GM21825 (cell line): Measurements from ENCODE around the gene ELL.

Source experiments
- ATAC-seq: cut with Tn5 transposase; IDR thresholded peaks from one replicate; pipeline ENCODE4 v1.9.1; 2021; ENCODE audit warnings: mild to moderate bottlenecking, moderate library complexity; ENCODE audit not compliant: unreplicated experiment

Gene ELL

GRCh38 chr19:18449552-18449951 lies 72.3 kb downstream of the ELL start:
- no peak for ATAC-seq

- ATAC-seq: no peak
Measured at GRCh38 chr19:18446811-18447359, 75.0 kb downstream of the ELL start.

DNA sequence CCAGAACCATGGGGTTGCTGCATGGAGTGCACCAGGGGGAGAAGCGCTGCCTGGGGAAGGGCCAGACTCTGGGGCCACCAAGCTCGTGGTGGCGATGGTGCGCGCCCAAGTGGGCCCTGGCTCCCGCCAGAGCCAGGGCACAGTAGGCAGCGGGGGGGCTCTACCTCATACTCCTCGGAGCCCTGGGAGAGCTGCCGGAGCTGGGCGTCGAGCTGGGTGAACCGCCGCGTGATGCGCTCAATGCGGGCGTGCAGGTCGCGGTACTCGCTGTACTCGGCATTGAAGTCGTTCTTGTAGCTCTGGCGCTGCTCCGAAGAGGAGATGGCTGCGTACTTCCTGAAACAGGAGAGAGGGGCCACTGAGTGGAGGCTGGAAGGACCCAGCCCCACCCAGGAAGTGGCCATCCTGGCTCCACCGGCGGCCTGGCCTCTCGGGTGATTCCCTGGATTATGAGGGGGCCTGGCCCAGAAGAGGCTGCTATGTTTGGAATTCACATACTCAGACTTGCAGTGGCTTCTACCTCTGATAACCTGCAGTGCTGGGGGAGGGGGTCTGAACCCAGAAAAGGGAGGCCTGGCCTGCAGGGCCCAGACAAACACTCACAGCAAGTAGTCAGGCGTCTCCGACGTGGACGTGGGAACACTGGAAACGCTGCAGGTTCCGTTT lies 75.6 kb downstream of the ELL start:
- no peak for ATAC-seq

DNA sequence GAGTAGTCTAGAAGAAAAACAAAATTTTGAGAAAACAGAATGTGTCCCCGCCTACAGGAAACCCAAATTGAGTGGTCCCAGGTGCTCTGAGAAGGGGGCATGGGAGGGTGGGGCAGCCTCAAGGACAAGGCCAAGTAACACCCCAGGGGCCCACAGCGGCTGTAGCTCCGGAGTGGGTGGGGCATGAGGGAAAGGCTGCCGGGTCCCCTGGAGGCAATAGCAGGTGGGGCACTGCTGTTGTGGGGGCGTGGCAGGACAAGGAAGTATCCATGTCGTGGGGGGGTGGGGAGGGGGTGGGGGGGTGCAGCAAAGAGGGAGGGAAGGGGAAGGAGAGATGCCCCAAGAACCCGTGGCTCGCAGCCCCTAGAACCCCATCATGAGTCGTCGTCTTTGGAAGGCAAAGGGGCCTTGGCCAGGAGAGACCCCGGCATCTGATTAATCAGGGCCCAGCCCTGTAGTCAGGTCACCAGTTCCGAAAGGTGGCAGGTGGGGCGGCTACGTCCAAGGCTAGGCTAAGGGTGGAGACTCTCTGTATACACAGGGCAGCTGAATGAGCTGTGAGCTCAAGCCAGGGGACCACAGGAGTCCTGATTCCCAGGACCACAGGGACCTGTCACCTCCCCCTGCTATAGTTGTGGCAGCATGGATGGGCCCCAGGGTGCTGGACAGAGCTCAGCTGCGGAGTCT lies 76.5 kb downstream of the ELL start:
- ATAC-seq: no peak

DNA sequence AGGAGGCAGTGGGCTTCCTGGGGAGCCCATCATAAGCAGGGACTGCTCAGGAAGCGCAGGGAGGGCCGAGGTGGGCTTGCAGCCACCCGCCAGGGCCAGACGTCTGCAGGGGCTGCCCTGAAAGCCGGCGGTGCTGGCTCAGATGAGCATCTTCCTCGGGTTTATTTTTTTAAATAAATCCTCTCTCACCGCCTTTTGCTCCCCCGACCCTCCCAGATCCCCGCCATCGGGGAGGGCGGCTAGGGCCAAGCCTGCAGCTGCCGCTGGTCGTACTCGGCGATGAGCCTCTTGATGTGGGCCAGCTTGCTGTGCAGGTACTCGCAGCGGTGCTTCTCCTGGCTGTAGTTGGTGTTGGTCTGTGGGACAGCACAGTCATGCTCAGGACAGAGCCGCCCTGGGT lies 77.4 kb downstream of the ELL start:
- ATAC-seq: no peak

GRCh38 chr19:18443831-18444230 lies 78.0 kb downstream of the ELL start:
- ATAC-seq: no peak

DNA sequence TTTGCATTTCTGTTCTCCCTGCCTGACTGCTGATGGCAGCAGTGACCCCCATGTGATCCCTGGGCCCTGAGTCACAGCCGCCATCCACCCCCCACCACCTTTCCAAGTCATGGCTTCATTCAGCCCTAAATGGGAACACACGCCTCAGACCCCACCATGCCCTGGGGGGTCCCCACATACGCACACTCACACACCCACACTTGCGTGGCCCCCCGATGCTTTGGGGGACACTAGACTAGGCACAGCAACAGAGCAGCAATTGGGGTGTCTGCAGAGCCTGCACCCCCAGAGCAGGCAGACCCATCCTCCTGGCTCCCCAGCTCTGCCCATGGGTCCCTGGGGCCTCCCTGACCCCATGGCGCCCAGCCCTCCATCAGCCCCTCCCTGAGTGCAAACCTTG lies 78.5 kb downstream of the ELL start:
- no peak for ATAC-seq

DNA sequence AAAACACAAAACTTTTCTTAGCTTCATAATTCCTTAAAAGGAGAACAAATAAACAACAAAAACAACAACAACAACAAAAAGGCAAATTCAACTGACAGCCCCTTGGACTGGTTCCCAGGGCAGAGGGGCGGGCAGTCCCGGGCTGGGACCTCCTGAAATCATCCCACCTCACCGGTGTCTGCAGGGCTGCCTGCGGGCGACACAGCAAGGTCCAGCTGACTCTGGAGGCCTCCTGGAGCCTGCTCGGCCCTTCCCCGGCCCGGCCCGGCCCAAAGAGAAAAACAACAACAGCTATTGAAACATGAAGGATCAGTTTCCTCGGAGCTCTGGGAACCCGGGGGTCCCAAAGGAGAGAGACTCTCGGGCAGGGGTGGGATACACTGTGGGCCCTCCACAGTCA lies 78.9 kb downstream of the ELL start:
- no peak for ATAC-seq

DNA sequence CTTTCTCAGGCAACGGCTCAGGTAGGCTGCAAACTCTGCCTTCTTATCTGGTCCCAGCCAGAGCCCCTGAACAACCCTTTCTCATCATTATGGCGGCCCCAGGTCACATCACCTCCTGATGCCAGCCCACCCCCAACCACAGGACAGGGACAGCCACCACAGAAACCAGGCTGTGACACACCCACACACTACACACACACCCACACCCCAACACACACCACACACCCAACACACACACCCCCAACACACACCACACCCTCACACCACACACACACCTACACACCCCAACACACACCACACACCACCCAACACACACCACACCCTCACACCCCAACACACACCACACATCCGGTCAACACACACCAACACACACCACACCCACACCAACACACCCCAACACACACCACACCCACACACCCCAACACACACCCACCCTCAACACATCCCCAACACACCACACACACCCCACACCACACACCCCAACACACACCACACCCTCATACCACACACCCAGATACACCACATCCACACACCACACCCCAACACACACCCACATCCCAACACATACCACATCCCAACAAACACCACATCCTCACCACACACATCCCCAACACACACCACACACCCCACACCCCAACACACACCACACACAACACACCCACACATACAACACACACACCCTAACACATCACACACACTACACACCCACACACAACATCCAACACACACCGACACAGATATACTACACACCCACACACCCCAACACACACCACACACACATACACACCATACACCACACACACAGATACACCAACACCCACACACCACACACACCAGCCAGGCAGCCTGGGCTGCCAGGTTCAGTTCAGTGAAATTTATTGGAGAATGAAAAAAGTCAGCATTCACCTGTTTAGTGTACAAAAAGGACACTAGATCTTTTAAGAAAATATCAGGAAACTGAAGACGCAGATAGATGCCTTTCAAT lies 79.8 kb downstream of the ELL start:
- no peak for ATAC-seq

- ATAC-seq: no peak
Measured at GRCh38 chr19:18440936-18441803, 80.7 kb downstream of the ELL start.

- no peak for ATAC-seq
Measured at GRCh38 chr19:18440415-18440877, 81.4 kb downstream of the ELL start.

DNA sequence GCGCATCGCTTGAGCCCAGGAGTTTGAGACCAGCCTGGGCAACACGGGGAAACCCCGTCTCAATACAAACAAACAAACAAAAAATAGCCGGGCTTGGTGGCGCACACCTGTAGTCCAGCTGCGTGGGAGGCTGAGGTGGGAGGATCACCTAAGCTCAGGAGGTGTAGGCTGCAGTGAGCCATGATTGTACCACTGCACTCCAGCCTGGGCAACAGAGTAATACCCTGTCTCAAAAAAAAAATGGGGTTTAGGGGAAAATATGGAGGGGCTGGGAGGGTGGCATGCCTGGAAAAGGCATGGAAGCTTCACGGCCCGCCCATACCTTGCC lies 82.0 kb downstream of the ELL start:
- no peak for ATAC-seq

DNA sequence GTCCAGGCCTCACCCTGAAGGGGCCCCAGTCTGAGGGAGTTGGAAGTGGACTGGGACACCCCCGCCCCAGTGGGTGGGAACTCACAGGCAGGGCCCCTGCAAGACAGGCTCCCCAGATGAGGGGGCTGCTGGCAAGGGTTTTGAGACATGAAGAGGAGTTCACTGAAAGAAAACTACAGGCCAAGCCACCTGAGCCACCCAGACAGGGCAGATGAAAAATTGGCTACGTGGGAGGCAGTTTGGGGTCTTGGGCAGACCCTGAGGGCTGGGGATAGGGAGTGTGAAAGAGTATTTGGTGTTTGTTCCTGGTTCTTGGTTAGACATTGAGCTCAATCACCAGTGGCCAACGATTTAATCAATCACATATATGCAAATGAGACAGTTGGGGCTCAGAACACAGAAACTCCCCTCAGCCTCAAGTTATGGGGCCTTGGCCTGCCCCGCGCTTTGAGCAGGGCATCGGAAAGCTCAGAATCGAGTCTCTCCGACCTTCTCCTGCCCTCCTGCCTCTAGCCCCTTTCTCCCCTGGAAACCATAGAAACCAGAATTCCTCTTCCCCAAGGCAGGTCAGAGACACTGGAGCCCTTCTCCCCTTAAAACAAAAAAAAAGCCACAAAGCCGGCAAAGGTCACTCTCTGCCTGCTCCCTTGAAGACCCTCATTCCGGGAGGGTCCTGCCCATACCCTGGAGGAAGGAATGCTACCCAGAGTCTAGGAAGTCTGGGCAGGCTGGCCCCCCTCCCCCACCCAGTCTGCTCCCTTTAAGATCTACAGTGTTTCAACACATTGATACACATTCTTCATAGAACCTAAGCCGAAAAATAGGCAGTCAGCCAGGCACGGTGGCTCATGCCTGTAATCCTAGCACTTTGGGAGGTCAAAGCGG lies 82.6 kb downstream of the ELL start:
- ATAC-seq: no peak

- no peak for ATAC-seq
Measured at GRCh38 chr19:18438331-18439024, 83.4 kb downstream of the ELL start.

DNA sequence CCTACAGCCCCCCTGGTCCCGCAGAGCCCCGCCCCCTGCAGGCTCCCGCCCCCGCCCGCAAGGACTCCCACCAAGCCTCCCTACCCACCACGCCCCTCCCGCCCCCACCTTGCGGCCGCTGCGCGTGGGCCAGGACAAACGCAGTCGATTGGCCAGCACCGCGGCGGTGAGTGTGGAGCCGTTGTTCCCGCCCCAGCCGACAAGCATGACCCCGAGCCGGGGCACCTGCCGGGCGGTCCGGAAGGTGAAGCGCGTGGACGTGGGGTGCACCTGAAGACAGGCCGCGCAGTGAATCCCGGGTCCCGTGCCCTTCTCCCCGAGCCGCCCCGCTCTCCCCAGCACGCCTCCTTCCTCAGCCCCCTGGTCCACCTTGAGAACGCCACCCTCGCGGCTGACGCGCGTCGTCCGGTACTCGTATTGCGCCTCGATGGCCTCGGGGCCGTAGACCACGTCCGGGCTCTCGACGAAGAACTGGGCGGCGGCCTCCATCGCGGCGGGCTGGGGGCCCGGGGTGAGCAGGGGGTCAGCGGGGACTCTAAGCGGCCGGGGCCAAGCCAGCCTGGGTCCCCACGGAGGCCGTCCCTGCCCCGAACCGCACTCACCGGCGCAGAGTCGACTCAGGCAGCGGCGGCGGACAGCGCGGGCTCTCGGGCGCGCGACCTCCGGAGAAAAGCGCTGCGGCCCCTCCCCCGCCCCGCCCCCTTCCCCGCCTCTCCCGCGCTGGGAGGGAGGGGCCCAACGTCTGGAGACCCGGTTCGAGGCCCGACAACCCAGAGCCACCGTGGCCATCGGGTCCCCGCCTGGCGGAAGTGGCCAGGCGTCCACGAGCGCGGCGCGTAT lies 84.2 kb downstream of the ELL start, which contains the start of gene ISYNA1:
ISYNA1 (minus strand) TSS at position 643 of the 840 bp plus-strand sequence; CDS start at position 489, 154 bp downstream.
- ATAC-seq: peak; percentile 13

DNA sequence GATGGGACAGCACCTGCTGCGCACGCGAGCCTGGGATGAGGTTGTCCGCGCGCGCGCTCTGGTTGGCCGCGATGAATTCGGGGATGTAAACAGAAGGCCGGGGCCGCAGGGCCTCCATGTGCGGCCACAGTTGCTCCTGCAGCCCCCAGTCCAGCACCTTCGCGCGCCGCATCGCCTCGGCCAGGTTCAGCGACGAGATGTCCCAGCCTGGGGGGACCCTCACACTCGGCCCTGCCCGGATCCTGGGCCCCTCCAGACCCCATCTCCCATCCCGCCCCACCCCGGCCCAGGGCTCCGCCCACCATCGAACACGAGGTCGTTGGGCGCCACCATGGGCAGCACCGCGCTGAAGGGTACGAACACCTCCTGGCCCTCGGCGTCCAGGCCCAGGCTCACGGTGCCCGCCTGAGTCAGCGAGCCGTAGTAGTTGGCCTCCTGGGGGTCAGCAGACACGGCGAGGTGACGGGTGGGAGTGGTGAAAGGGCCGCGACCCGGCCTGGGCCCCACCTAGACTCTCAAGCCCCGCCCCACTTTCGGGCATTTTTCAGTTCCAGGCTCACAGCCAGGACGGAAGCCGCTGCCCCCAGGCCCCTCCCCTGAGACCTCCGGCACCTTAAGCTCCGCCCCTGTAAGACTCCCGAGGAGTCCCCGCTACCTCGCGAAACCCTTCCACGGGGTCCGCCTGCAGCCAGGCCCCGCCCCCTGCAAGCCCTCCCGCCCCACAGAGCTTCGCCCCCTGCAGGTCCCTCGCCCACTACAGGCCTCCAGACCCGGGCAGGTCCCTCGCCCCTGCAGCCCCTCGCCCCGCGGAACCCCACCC lies 85.0 kb downstream of the ELL start:
- ATAC-seq: peak; percentile 40
